ENCODE measurements around the gene C13orf46. TPM values are rescaled to one million over a fixed set of nuclear protein-coding genes. Genes with fewer than 3 reads are reported as not detected.
A peak's percentile ranks its signal among the peaks of the same experiment; 100 is the strongest.

C13orf46 gene
- total RNA-seq, 6 experiments from 2014 or later: 1.4 to 2.5 (median 2.0) TPM

GRCh38 chr13:113997845-113998751 is 24.2 kb upstream of the C13orf46 start:
- no peak for TF ChIP-seq CTCF (IDR thresholded peaks at IDR 0.05)
- Mint-ChIP-seq H3K27ac (peak overlapping the region; percentile 96), H3K4me3 (peak overlapping the region; percentile 55), H3K27me3 (ENCODE audit: insufficient read depth) (peaks cover 4% of the 10 kb centered on the region), H3K4me1 (ENCODE audit: low read depth) (peaks cover 14% of the 10 kb centered on the region), H3K9me3 (no peaks in the 10 kb centered on the region), H3K36me3 (ENCODE audit: low read depth) (peaks cover 23% of the 10 kb centered on the region)
- peak; percentile 70 for DNase-seq

- no peak overlapping the region for H3K4me3 Mint-ChIP-seq
Measured at GRCh38 chr13:113996912-113997745, 23.3 kb upstream of the C13orf46 start.

DNA sequence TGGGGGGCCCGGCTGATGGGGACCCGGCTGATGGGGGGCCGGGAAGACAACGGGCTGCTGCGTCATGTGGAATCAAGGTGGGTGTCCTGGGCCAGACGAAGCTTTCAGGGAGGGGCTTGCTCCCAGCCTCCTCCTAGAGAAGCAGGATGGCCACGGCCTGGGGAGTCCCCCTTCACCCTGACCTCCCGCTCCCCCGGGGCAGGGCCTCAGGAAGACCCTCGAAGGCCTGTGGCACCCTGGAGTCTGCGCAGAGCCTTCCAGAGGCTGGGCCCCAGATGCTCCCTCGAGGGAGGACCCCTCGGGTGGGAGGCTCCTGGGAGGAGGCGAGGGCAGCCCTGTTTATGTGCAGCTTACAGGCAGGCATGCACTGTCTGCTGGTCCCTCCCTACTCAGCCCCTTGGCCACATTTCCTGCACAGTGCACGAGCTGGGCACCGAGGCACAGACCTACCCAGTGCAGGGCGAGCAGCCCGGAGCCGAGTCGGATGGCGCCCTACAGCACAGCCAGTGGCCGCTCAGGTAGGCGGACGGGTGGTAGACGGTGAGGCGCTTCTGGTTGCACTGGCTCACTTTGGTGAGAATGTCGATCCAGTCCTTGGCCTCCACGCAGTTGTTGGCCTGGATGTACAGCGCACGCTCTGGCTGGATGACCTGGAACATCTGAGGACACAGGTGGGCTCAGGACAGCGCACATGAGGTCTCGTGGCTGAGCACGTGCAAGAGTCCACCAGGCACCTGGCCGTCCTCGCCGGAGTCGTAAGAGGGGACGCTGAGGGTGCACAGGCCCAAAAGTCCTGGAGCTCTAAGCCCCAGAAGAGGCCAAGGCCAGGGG is 22.4 kb upstream of the C13orf46 start:
- Mint-ChIP-seq H3K36me3 (ENCODE audit: low read depth) (peaks cover 39% of the 10 kb centered on the region), H3K27ac (no peak overlapping the region), H3K9me3 (no peaks in the 10 kb centered on the region), H3K4me1 (ENCODE audit: low read depth) (peaks cover 14% of the 10 kb centered on the region), H3K4me3 (no peak overlapping the region), H3K27me3 (ENCODE audit: insufficient read depth) (peaks cover 6% of the 10 kb centered on the region)
- TF ChIP-seq CTCF (IDR thresholded peaks at IDR 0.05): no peak
- no peak for DNase-seq

More at GRCh38 chr13:113996912-113997745, 23.3 kb upstream of the C13orf46 start:
- Mint-ChIP-seq H3K36me3 (ENCODE audit: low read depth) (peaks cover 33% of the 10 kb centered on the region), H3K27ac (no peak overlapping the region), H3K9me3 (no peaks in the 10 kb centered on the region), H3K4me1 (ENCODE audit: low read depth) (peaks cover 14% of the 10 kb centered on the region), H3K27me3 (ENCODE audit: insufficient read depth) (peaks cover 4% of the 10 kb centered on the region)
- no peak for TF ChIP-seq CTCF (IDR thresholded peaks at IDR 0.05)
- DNase-seq: no peak

GRCh38 chr13:113995051-113995601 is 21.2 kb upstream of the C13orf46 start:
- Mint-ChIP-seq H3K27ac (no peak overlapping the region), H3K4me3 (no peak overlapping the region), H3K4me1 (ENCODE audit: low read depth) (peaks cover 14% of the 10 kb centered on the region), H3K27me3 (ENCODE audit: insufficient read depth) (peaks cover 6% of the 10 kb centered on the region), H3K9me3 (no peaks in the 10 kb centered on the region), H3K36me3 (ENCODE audit: low read depth) (peaks cover 39% of the 10 kb centered on the region)
- no peak for DNase-seq
- no peak for TF ChIP-seq CTCF (IDR thresholded peaks at IDR 0.05)
